Measurements from ENCODE around the gene IMMP2L. TPM values are rescaled to one million over a fixed set of nuclear protein-coding genes. Genes with fewer than 3 reads are reported as not detected.
A peak's percentile ranks its signal among the peaks of the same experiment; 100 is the strongest.

Gene IMMP2L
- total RNA-seq, 2 donors from 2014 or later = 21.7 to 27.5 TPM

DNA sequence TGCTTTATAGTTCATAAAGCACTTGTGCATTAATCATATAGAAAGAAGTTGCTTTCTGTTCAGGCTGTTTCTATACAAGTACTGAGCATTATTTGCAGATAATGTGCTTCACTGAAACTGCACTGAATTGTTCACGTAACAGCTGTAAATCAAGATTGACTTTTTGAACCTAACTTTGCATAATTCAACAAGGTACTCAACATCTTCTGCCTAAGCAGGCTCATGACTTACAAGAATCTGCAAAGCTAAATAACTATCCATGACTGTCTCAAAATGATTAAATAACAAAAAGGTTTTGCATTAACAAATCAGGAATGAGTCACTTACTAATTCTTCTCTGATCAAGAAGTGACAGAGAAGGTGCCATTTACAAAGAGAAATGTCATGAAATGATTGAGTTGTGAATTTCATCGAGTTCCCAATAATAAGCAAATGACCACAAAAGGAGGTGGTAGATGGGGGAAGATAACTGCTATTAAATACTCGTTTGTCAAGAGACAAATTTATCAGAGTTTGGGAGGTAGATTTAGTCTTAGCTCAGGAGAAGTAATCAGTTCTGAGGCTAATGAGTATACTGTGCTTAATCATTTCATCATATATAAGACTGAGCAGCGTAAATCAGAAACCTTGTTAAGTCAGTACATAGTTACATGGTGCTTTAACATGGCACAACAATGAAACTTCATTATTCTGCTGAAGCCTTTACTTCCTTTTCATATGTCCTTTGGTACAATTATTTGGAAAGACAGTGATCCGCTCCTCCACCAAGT lies 632.6 kb downstream of the IMMP2L start:
- Mint-ChIP-seq H3K36me3 (ENCODE audit: insufficient read depth in 2 of 2) (peaks cover 5% of the 10 kb centered on the region in 2 donors), H3K4me1 (ENCODE audit: low read depth) (no peaks in the 10 kb centered on the region), H3K9me3 (peaks cover 3 to 5% of the 10 kb centered on the region in 2 donors), H3K27ac (no peak overlapping the region), H3K4me3 (no peak overlapping the region), H3K27me3 (ENCODE audit: low read depth) (no peaks in the 10 kb centered on the region)
- ATAC-seq (replicated peaks in 1 of 2) = peak in 1 of 2 donors; percentile 45
- no peak for DNase-seq

DNA sequence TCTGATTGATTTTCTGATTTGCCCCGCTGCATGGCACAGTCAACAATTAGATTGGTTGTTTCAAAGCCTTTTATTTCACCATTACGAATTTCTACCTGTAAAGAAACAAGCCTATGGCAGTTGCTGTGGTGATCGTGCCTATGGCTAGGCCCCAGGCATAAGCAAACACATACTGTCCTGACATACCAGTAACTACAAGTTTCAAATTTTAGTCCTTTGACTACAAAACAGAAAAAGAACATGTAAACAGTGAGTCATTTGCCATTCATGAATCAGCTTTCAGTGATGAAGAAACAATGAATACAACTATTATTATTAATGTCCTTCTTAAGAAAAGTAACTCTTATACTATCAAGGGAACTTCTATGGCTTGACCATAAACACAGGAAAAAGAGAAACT lies 639.4 kb downstream of the IMMP2L start:
- H3K9me3 Mint-ChIP-seq = no peaks in the 10 kb centered on the region
- H3K4me1 Mint-ChIP-seq (ENCODE audit: low read depth) = peaks cover 17% of the 10 kb centered on the region
- no peak for DNase-seq
- peak in 1 of 2 donors; percentile 30 for ATAC-seq (replicated peaks in 1 of 2)
- H3K27me3 Mint-ChIP-seq (ENCODE audit: low read depth) = peaks cover 2% of the 10 kb centered on the region
- no peak overlapping the region for H3K27ac Mint-ChIP-seq
- H3K4me3 Mint-ChIP-seq = no peak overlapping the region
- H3K36me3 Mint-ChIP-seq (ENCODE audit: insufficient read depth in 2 of 2) = no peaks in the 10 kb centered on the region

DNA sequence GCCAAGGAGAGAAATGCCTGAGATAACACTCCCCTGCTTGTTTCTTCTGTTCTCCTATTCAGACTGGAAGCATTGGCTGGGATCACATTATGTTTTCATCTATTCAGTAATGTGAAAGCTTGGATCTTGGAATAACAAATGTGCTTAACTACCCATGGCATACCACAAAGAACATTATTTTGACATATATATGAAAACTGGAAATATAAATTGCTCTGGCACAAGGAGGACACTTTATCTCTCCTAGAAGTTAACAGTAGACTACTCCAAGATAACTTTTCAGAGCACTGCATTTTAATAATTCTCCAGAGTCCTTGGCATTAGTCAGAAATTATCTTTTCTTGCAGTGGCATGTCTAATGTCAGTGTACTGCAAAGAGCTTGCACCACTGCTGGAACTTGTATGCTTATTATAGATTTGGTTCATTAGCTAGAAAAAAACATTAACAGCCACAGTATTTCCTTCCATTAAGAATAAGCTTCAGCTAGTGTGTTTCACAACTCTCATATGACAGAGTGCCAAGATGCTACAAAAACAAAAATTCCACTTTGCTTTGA lies 640.6 kb downstream of the IMMP2L start:
- H3K4me1 Mint-ChIP-seq (ENCODE audit: low read depth) = peaks cover 17% of the 10 kb centered on the region
- DNase-seq = no peak
- no peaks in the 10 kb centered on the region for H3K9me3 Mint-ChIP-seq
- no peak for ATAC-seq (replicated peaks in 1 of 2)
- H3K36me3 Mint-ChIP-seq (ENCODE audit: insufficient read depth in 2 of 2) = peaks cover 0 to 2% of the 10 kb centered on the region in 2 donors
- peaks cover 4% of the 10 kb centered on the region for H3K27me3 Mint-ChIP-seq (ENCODE audit: low read depth)
- H3K4me3 Mint-ChIP-seq = no peak overlapping the region
- no peak overlapping the region for H3K27ac Mint-ChIP-seq

DNA sequence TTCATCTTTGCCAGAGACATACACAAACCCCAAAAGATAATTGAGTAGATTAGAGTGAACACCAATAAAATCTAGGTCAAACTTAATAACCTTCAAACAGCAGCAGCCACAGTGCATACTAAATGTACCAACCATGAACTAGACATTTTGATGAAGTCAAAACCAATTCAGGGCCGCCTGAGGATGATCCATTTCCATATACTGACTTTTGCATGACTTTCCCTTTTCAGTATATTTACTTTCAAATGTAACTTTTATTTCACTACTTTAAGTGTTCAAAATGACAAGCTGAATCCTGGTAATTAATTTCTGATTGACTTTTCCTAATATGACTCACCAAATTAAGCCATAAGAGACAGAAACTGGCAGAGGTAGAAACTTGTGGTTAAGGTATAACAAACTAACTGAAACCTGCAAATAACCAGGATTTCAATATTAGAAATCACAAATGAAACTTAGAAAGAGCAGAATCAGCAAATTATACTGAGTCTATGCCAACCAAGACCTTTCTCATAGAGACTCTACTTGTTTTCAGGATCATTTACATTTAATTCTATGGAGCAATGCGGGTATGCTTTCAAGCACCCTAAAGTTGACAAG lies 643.2 kb downstream of the IMMP2L start:
- DNase-seq = no peak
- no peak for ATAC-seq (replicated peaks in 1 of 2)
- Mint-ChIP-seq H3K4me1 (ENCODE audit: low read depth) (peaks cover 17% of the 10 kb centered on the region), H3K27ac (no peak overlapping the region), H3K27me3 (ENCODE audit: low read depth) (peaks cover 4% of the 10 kb centered on the region), H3K9me3 (no peaks in the 10 kb centered on the region), H3K36me3 (ENCODE audit: insufficient read depth in 2 of 2) (peaks cover 0 to 2% of the 10 kb centered on the region in 2 donors), H3K4me3 (no peak overlapping the region)

DNA sequence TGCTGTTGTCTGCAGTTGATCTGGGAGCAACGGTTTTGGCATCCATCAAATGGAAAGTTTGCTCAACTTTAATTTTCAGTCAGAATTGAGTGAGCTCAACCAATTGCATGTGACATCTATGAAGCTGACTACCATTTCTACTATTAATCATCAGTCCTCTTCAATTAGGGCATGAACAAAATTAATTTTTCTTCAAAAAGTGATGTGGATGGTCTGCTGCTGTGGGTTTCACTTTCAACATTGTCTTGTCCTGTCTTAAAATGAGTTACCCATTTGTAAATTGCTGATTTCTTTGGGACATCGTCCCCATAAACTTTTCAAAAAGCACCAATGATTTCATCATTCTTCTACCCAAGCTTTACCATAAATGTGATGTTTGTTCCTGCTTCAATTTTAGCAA lies 648.0 kb downstream of the IMMP2L start:
- Mint-ChIP-seq H3K9me3 (peaks cover 0 to 1% of the 10 kb centered on the region in 2 donors), H3K27me3 (ENCODE audit: low read depth) (peaks cover 4% of the 10 kb centered on the region), H3K4me1 (ENCODE audit: low read depth) (peaks cover 5% of the 10 kb centered on the region), H3K36me3 (ENCODE audit: insufficient read depth in 2 of 2) (peaks cover 0 to 4% of the 10 kb centered on the region in 2 donors), H3K27ac (no peak overlapping the region), H3K4me3 (no peak overlapping the region)
- no peak for DNase-seq
- ATAC-seq (replicated peaks in 1 of 2) = no peak

DNA sequence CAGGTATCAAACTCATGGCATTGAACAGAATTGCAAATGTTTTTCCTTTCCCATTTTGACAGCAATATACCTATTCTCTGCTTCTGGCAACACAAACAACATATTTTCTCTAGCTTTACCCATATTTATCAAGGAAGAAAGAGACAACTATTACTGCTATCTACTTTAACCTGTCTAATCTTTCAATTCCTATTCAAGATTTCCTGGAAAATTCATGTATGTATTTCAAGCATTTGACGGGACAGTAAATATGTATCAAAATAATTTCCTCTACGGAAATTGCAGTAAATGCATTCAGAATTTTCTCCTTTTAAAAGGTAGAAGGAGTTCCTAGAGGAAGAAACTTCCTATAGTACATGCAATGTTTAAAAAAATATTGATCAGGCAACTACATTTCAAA lies 650.7 kb downstream of the IMMP2L start:
- H3K4me1 Mint-ChIP-seq (ENCODE audit: low read depth) = no peaks in the 10 kb centered on the region
- H3K27me3 Mint-ChIP-seq (ENCODE audit: low read depth) = no peaks in the 10 kb centered on the region
- no peak overlapping the region for H3K27ac Mint-ChIP-seq
- ATAC-seq (replicated peaks in 1 of 2) = no peak
- H3K4me3 Mint-ChIP-seq = no peak overlapping the region
- DNase-seq = no peak
- H3K36me3 Mint-ChIP-seq (ENCODE audit: insufficient read depth in 2 of 2) = peaks cover 0 to 2% of the 10 kb centered on the region in 2 donors
- peaks cover 1 to 2% of the 10 kb centered on the region in 2 donors for H3K9me3 Mint-ChIP-seq

DNA sequence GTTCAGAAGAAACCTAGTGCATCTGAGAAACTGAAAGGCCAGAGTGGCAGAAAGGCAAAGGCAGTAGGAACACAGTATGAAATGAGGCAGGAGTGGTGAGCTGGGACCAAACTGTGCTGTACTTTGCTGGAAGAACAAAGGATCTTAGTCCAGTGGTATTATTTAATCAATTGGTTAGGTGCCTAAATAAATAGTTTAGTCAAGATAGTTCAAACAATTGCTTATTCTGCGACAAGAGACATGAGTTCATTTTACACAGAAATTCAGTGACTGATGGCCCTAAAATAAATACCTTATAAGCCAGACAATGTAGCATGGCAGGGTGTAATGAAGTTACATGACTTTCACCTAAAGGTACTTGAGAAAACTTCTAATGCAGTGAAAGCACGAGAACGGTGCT lies 653.2 kb downstream of the IMMP2L start:
- Mint-ChIP-seq H3K9me3 (peaks cover 1 to 2% of the 10 kb centered on the region in 2 donors), H3K27ac (no peak overlapping the region), H3K4me1 (ENCODE audit: low read depth) (peaks cover 13% of the 10 kb centered on the region), H3K27me3 (ENCODE audit: low read depth) (no peaks in the 10 kb centered on the region), H3K4me3 (no peak overlapping the region), H3K36me3 (ENCODE audit: insufficient read depth in 2 of 2) (peaks cover 0 to 3% of the 10 kb centered on the region in 2 donors)
- no peak for DNase-seq
- ATAC-seq (replicated peaks in 1 of 2) = no peak

DNA sequence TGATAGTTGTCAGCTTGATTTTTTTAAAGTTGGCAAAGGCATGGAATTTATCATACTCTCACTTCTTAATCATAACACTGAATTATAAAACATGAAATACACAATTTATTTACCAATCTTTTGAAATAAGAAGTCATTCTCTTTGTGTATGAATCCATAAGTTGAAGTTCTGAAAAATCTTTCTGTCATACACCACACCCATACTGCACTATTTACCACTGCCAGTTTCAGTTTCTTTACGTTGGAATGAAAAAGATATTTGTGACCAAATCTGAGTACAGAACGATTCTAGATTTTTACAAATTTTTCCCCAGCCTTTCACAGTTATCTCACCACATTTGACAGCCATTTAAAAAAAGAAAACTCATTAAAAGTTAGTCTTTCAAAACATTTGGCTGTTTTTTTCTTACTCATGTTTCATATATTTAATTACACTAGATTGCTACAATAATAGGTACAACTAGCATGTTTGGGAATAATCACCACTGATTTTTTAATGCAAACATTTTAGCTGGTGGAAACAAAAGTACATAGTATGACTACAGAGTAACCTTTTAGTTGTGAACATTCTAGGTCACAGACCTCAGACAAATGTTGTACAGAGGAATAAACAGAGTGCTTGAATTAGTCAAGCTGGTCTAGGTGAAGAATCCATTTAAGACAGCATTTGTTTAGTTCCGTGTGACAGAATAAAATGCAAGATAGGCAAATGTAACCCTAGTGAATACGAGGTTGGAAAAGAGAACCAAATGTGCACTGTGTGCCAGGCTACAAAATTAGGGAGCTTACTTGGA lies 656.3 kb downstream of the IMMP2L start:
- H3K9me3 Mint-ChIP-seq = peaks cover 0 to 4% of the 10 kb centered on the region in 2 donors
- peak; percentile 35 to 46 for ATAC-seq (replicated peaks in 1 of 2)
- DNase-seq = no peak
- H3K27ac Mint-ChIP-seq = peak overlapping the region; percentile 6
- peaks cover 0 to 2% of the 10 kb centered on the region in 2 donors for H3K36me3 Mint-ChIP-seq (ENCODE audit: insufficient read depth in 2 of 2)
- H3K4me3 Mint-ChIP-seq = peak overlapping the region in 1 of 2 donors; percentile 27
- peaks cover 13% of the 10 kb centered on the region for H3K4me1 Mint-ChIP-seq (ENCODE audit: low read depth)
- no peaks in the 10 kb centered on the region for H3K27me3 Mint-ChIP-seq (ENCODE audit: low read depth)

DNA sequence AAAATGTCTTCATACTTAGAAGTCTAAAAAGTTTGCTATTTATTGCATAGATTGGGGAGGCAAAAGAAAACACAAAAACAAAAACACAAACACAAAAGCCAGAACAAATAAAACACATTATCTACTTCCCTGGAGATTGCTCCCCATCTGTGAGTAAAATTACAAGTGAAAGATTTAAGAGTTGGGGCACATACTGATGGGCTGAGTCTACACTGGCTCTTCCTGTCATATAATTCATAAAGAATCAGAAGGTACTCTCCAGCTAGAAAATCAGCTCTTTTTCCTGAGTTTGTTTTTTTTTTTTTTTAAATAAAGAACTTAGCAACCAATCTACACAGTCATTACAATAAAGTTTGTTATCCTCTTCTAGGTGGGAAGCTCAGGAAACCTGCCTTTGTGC lies 663.8 kb downstream of the IMMP2L start:
- no peak overlapping the region for H3K27ac Mint-ChIP-seq
- no peak for ATAC-seq (replicated peaks in 1 of 2)
- DNase-seq = no peak
- H3K36me3 Mint-ChIP-seq (ENCODE audit: insufficient read depth in 2 of 2) = peaks cover 5 to 7% of the 10 kb centered on the region in 2 donors
- H3K9me3 Mint-ChIP-seq = peaks cover 3 to 4% of the 10 kb centered on the region in 2 donors
- H3K27me3 Mint-ChIP-seq (ENCODE audit: low read depth) = no peaks in the 10 kb centered on the region
- H3K4me3 Mint-ChIP-seq = no peak overlapping the region
- peaks cover 6% of the 10 kb centered on the region for H3K4me1 Mint-ChIP-seq (ENCODE audit: low read depth)

DNA sequence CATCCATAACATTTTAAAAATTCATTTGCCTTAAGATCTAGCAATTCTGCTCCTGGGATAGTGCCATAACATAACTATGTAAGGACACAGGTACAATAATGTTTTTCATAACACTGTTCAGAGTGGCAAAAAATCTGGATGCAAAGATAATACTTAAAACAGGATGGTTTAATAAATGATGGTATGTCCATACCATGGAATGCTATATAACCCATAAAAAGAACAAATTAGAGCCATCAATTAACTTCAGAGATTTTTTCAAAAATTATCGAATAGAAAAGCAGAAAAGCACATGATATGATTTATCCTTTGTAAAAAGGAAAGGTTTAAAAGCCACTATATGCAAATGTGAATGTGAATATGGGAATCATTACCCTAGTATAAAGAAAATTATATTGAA lies 664.8 kb downstream of the IMMP2L start:
- peaks cover 5 to 7% of the 10 kb centered on the region in 2 donors for H3K36me3 Mint-ChIP-seq (ENCODE audit: insufficient read depth in 2 of 2)
- ATAC-seq (replicated peaks in 1 of 2) (no peak), DNase-seq (no peak)
- no peak overlapping the region for H3K27ac Mint-ChIP-seq
- H3K9me3 Mint-ChIP-seq = peaks cover 3 to 4% of the 10 kb centered on the region in 2 donors
- H3K27me3 Mint-ChIP-seq (ENCODE audit: low read depth) = no peaks in the 10 kb centered on the region
- no peak overlapping the region for H3K4me3 Mint-ChIP-seq
- peaks cover 6% of the 10 kb centered on the region for H3K4me1 Mint-ChIP-seq (ENCODE audit: low read depth)

DNA sequence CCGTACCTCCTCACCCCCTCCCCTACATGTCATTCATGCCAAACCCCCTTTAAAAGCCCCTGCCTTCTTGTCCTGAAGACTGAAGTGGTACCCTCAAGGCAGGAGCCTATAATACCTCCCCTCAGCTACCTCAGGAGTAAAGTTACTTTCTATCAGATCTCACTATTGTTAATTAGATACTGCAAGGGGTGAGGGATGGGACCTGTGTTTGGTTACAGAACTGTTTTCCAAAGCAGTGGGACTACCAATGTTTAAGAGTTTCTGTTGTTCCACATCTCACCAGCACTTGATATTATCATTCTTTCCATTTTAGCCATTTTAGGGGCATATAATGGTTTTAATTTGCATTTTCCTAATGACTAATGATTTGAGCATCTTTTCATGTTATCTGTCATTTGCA lies 668.2 kb downstream of the IMMP2L start:
- H3K4me1 Mint-ChIP-seq (ENCODE audit: low read depth) = peaks cover 11% of the 10 kb centered on the region
- no peak overlapping the region for H3K4me3 Mint-ChIP-seq
- H3K27ac Mint-ChIP-seq = no peak overlapping the region
- H3K9me3 Mint-ChIP-seq = peaks cover 2 to 3% of the 10 kb centered on the region in 2 donors
- no peak for DNase-seq
- H3K27me3 Mint-ChIP-seq (ENCODE audit: low read depth) = no peaks in the 10 kb centered on the region
- peaks cover 5 to 7% of the 10 kb centered on the region in 2 donors for H3K36me3 Mint-ChIP-seq (ENCODE audit: insufficient read depth in 2 of 2)
- ATAC-seq (replicated peaks in 1 of 2) = no peak

DNA sequence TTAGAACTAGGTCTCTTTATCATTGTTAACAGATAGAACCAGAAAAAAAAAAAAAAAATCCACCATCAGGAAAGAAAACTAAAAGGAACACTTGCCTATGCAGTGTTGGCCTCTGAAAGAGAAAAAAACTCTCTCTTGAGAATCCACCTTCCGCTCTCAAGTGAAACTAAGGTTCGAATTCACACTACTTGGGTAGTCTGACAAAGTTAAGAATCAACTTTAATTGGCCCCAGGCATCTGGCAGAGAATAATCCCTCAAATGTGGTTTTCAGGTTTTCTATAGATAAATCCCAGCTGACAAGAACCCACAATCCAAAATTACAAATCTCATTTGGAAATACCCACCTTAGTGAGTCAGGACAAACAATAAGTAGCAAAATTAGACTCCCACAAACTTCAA lies 671.1 kb downstream of the IMMP2L start:
- Mint-ChIP-seq H3K9me3 (peaks cover 0 to 2% of the 10 kb centered on the region in 2 donors), H3K27ac (no peak overlapping the region), H3K4me3 (no peak overlapping the region), H3K4me1 (ENCODE audit: low read depth) (peaks cover 11% of the 10 kb centered on the region), H3K27me3 (ENCODE audit: low read depth) (no peaks in the 10 kb centered on the region), H3K36me3 (ENCODE audit: insufficient read depth in 2 of 2) (peaks cover 1 to 5% of the 10 kb centered on the region in 2 donors)
- DNase-seq (no peak), ATAC-seq (replicated peaks in 1 of 2) (no peak)

DNA sequence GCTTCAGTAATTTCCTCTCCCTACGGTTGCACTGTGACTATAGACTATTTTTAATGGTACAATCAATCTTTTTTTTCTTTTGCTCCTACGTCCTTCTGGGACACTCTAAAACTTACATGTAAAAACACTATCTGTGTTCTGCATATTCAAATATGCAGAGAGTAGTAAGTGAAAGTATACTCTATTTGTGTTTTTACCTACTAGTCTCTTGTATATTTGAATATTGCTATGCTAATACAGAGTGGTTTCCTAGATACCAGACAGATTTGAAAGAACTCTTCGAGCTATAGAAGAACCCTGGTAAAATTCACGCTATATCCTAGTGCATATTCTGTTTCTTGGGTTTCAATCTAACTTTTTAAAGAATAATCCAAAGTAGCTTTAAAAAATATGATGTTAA lies 672.2 kb downstream of the IMMP2L start:
- Mint-ChIP-seq H3K36me3 (ENCODE audit: insufficient read depth in 2 of 2) (peaks cover 0 to 3% of the 10 kb centered on the region in 2 donors), H3K27ac (no peak overlapping the region), H3K4me1 (ENCODE audit: low read depth) (peaks cover 11% of the 10 kb centered on the region), H3K4me3 (no peak overlapping the region), H3K27me3 (ENCODE audit: low read depth) (no peaks in the 10 kb centered on the region), H3K9me3 (no peaks in the 10 kb centered on the region)
- ATAC-seq (replicated peaks in 1 of 2) = no peak
- DNase-seq = no peak

All from activated T-cell treated with anti-CD3 and anti-CD28 coated beads, Interleukin-2, amount 50 U/mL, for 72 hours (primary cell).